Measurements from ENCODE around the gene C20orf202.

Gene C20orf202

DNA sequence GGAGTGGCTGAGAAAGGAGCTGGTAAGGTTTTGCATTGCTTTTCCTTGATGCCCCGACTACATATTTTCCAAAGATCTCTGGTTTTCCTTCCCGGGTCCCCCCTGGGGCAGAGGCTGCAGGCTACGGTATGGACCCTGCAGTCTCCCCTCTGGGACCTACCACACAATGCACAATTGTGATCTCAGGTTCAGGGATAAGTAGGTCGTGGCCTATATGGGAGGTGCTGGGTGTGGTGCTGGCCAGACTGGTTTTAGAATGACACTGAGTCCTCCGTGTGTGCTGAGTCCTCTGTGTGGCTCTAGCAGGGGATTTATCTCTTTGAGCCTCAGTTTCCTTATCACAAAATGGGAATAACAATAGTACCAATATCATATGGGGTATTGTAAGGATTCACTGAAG is 376 bp downstream of the C20orf202 start:
- TF ChIP-seq POLR2AphosphoS5 (IDR thresholded peaks at IDR 0.05; ENCODE audit: low read depth, low read length) (no peak), POLR2A (IDR thresholded peaks at IDR 0.05; ENCODE audit: low read depth, low read length) (no peak), TAF1 (IDR thresholded peaks at IDR 0.05; ENCODE audit: low read depth, low read length) (no peak), PAX5 (IDR thresholded peaks at IDR 0.05; ENCODE audit: insufficient read depth, low read length, severe bottlenecking) (no peak), SPI1 (IDR thresholded peaks at IDR 0.05; ENCODE audit: low read depth, low read length) (no peak), POU2F2 (IDR thresholded peaks at IDR 0.05; ENCODE audit: low read depth, low read length) (no peak)
- FAIRE-seq (no peak), DNase-seq (ENCODE audit: insufficient read length, low spot score) (no peak)

DNA sequence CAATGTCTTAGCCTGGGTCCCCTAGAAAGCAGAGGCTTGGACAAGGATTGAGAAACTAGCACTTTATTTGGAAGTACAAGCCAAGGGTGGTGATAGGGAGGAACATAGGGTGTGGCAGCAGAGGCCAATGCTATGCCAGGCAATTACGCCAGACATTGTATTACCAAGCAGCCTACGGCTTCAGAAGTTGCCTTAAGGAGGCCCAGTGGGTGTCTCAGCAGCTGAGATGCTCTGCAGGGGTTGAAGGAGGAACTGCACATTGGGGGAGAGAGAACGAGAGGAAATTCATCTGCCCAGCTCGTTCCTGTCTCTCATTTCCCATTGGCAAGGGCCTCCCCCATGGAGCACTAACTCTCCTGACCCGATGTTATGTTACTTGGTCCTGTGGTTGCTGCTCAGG is 859 bp downstream of the C20orf202 start:
- DNase-seq (ENCODE audit: insufficient read length, low spot score) (no peak), FAIRE-seq (no peak)
- TF ChIP-seq PAX5 (IDR thresholded peaks at IDR 0.05; ENCODE audit: insufficient read depth, low read length, severe bottlenecking), result no peak
- no peak for TF ChIP-seq SPI1 (IDR thresholded peaks at IDR 0.05; ENCODE audit: low read depth, low read length)
- no peak for TF ChIP-seq POLR2AphosphoS5 (IDR thresholded peaks at IDR 0.05; ENCODE audit: low read depth, low read length)
- no peak for TF ChIP-seq TAF1 (IDR thresholded peaks at IDR 0.05; ENCODE audit: low read depth, low read length)

DNA sequence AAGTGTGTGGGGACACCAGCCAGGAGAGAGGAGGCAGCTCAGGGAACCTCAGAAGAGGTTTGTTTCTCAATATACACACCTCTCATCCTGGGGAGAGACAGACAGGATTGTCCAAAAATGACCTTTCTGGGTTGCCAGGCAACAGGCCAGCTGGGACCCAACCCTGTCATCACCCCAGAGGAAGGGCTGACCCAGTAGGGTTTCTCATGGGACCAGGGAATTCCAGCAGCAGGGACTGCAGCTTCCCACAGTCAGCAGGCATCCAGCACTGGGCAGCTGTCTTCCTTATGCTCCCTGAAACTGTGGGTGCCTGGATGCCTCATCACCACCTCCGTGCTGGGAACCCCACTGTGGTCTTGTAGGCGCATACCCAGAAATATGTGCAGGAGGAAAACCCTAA is 1.3 kb downstream of the C20orf202 start:
- TF ChIP-seq POU2F2 (IDR thresholded peaks at IDR 0.05; ENCODE audit: low read depth, low read length), result no peak
- no peak for TF ChIP-seq TAF1 (IDR thresholded peaks at IDR 0.05; ENCODE audit: low read depth, low read length)
- no peak for DNase-seq (ENCODE audit: insufficient read length, low spot score)
- FAIRE-seq, result no peak

DNA sequence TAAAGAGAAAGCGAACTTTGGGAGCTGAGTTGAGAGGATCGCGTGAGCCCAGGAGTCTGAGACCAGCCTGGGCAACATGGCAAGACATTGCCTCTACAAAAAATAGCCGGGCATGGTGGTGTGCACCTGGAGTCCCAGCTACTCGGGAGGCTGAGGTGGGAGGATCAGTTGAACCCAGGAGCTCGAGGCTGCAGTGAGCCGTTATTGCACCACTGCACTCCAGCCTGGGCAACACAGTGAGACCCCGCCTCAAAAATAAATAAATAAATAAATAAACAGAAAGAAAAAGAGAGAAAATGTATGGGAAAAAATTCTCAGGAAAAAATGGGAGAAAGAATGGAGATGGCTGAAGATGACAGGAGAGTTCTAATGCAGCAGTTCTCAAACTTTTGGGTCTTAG is 2.5 kb downstream of the C20orf202 start:
- TF ChIP-seq POLR2A (IDR thresholded peaks at IDR 0.05; ENCODE audit: low read depth, low read length), result no peak
- TF ChIP-seq SPI1 (IDR thresholded peaks at IDR 0.05; ENCODE audit: low read depth, low read length), result no peak
- TF ChIP-seq POLR2AphosphoS5 (IDR thresholded peaks at IDR 0.05; ENCODE audit: low read depth, low read length), result no peak
- TF ChIP-seq TAF1 (IDR thresholded peaks at IDR 0.05; ENCODE audit: low read depth, low read length), result no peak
- no peak for TF ChIP-seq PAX5 (IDR thresholded peaks at IDR 0.05; ENCODE audit: insufficient read depth, low read length, severe bottlenecking)
- no peak for TF ChIP-seq POU2F2 (IDR thresholded peaks at IDR 0.05; ENCODE audit: low read depth, low read length)
- DNase-seq (ENCODE audit: insufficient read length, low spot score) (no peak), FAIRE-seq (no peak)

DNA sequence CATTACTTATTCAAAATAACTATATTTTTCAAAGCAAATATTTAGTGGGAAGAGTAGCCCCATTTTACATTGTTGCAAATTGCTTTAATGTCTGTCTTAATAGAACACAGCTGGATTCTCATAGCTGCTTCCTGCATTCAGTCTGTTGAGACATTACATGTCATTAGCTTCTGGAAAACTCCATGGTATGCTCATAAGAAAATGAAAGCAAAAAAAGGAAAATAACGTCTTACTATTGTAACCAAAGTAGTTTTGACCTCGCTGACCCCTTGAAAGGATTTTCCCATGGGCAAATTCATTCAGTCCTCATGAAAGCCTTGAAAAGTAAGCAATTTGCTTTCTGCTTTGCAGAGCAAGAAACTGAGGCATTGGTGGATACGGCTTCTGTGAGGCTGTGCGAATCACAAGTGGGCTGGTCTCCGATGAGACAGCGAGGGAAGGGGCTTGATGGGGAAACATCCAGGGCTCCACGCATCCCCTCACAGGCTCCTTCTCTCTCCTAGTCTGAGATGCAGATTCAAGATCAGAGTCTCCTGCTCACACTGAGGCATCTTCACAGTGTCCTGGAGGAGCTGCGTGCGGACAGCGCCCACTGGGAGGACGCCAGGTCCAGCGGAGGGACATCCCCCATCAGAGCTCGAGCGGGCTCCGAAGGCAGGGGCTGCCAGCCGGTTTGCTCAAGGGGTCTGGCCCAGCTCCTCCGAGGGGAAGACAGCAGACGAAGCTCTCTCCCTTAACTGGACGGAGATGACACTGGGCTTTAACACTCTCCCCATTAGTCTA is 3.3 kb downstream of the C20orf202 start:
- DNase-seq (ENCODE audit: insufficient read length, low spot score) (no peak), FAIRE-seq (no peak)
- TF ChIP-seq TAF1 (IDR thresholded peaks at IDR 0.05; ENCODE audit: low read depth, low read length) (no peak), PAX5 (IDR thresholded peaks at IDR 0.05; ENCODE audit: insufficient read depth, low read length, severe bottlenecking) (no peak), POU2F2 (IDR thresholded peaks at IDR 0.05; ENCODE audit: low read depth, low read length) (no peak), POLR2AphosphoS5 (IDR thresholded peaks at IDR 0.05; ENCODE audit: low read depth, low read length) (no peak), POLR2A (IDR thresholded peaks at IDR 0.05; ENCODE audit: low read depth, low read length) (no peak), SPI1 (IDR thresholded peaks at IDR 0.05; ENCODE audit: low read depth, low read length) (no peak)

DNA sequence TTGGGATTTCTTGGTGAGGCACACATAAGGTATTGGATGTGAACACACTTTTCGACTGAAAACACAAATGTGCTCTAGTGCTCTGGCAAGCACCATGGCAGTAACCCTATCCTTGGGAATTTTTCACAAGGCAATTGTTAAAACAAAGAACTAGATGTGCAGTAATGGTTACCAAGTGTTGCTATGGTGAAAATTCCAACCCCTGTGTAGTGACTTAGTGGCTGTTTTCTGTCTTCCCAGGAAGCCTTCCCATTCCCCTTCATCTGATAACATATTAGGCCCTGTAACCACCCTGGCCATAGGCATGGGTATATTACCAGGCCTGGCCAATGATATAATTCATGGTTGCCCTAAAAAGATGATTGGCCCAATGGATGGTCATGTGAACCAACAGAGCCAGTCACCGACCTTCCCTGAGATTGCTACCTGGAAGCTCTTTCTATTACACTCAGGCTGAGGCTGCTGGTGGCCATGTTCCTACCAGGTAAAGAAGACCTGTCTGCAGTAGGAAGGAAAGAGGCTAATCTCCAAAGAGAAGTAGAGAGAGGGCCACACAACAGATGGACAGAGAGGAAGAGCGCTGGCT is 4.1 kb downstream of the C20orf202 start:
- FAIRE-seq (no peak), DNase-seq (ENCODE audit: insufficient read length, low spot score) (no peak)
- no peak for TF ChIP-seq SPI1 (IDR thresholded peaks at IDR 0.05; ENCODE audit: low read depth, low read length)
- no peak for TF ChIP-seq POU2F2 (IDR thresholded peaks at IDR 0.05; ENCODE audit: low read depth, low read length)
- no peak for TF ChIP-seq POLR2A (IDR thresholded peaks at IDR 0.05; ENCODE audit: low read depth, low read length)
- TF ChIP-seq PAX5 (IDR thresholded peaks at IDR 0.05; ENCODE audit: insufficient read depth, low read length, severe bottlenecking), result no peak
- TF ChIP-seq TAF1 (IDR thresholded peaks at IDR 0.05; ENCODE audit: low read depth, low read length), result no peak
- TF ChIP-seq POLR2AphosphoS5 (IDR thresholded peaks at IDR 0.05; ENCODE audit: low read depth, low read length), result no peak

DNA sequence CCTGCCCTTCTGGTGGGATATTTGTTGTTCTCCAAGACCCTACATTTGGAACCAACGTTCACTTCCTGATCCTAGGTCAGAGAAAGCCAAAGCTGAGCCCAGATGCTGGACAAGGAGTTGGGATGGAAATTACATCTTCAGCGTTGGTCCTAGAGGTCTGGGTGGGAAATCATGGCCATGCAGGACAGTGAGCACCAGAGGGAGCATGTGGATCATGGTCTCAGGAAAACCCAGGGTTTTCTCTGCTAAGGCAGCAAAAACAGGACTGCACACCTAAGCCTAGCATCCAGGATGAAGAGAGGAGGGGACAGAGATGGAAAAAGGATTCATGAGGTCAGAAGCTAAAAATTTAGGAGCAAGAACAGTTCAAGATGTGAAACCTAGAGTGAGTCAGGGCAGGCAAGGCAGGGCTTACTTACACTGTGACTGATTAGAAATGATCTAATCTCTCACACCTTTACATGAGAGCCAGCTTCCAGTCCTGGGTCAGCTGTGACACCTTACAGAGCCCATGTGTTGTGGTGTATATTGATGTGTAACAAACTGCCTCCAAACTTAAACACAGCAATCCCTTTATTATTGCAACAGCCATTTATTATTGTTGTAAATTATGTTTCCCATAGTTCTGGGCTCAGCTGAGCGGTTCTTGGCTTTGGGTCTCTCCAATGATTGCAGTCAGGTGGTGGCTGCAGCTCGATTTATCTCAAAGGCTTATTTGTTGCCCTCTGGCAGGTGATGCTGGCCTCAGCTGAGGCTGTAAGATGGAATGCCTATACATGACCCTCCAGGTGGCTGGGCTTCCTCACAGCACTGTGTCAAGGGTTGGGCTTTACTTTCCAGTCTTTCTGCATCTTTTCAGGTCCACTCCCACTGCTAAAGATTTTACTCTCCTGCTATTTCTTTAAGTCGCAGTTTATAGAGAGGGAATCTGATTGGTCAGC is 6.5 kb downstream of the C20orf202 start:
- DNase-seq (ENCODE audit: insufficient read length, low spot score) (no peak), FAIRE-seq (no peak)

DNA sequence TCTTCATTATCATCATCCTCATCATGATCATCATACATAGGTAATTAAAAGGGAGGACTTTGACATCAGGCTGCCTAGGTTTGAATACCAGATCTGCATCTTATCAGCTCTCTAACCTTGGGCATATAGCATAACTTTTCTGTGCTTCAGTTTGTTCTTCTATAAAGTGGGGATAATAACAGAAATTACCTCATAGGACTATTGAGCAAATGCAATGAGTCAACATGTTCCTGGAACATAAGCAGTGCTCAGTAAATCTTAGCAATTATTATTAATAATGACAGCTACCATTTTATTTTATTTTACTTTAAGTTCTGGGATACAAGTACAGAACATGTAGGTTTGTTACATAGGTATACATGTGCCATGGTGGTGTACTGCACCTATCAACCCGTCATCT is 7.2 kb downstream of the C20orf202 start:
- FAIRE-seq, result no peak
- no peak for DNase-seq (ENCODE audit: insufficient read length, low spot score)
- TF ChIP-seq TAF1 (IDR thresholded peaks at IDR 0.05; ENCODE audit: low read depth, low read length) (no peak), POLR2A (IDR thresholded peaks at IDR 0.05; ENCODE audit: low read depth, low read length) (no peak), SPI1 (IDR thresholded peaks at IDR 0.05; ENCODE audit: low read depth, low read length) (no peak), PAX5 (IDR thresholded peaks at IDR 0.05; ENCODE audit: insufficient read depth, low read length, severe bottlenecking) (no peak), POLR2AphosphoS5 (IDR thresholded peaks at IDR 0.05; ENCODE audit: low read depth, low read length) (no peak), POU2F2 (IDR thresholded peaks at IDR 0.05; ENCODE audit: low read depth, low read length) (no peak)

More for the DNA sequence above, 6.5 kb downstream of the C20orf202 start:
- TF ChIP-seq PAX5 (IDR thresholded peaks at IDR 0.05; ENCODE audit: insufficient read depth, low read length, severe bottlenecking), result no peak
- TF ChIP-seq POLR2AphosphoS5 (IDR thresholded peaks at IDR 0.05; ENCODE audit: low read depth, low read length), result no peak
- no peak for TF ChIP-seq POU2F2 (IDR thresholded peaks at IDR 0.05; ENCODE audit: low read depth, low read length)
- TF ChIP-seq POLR2A (IDR thresholded peaks at IDR 0.05; ENCODE audit: low read depth, low read length), result no peak
- no peak for TF ChIP-seq TAF1 (IDR thresholded peaks at IDR 0.05; ENCODE audit: low read depth, low read length)
- no peak for TF ChIP-seq SPI1 (IDR thresholded peaks at IDR 0.05; ENCODE audit: low read depth, low read length)

DNA sequence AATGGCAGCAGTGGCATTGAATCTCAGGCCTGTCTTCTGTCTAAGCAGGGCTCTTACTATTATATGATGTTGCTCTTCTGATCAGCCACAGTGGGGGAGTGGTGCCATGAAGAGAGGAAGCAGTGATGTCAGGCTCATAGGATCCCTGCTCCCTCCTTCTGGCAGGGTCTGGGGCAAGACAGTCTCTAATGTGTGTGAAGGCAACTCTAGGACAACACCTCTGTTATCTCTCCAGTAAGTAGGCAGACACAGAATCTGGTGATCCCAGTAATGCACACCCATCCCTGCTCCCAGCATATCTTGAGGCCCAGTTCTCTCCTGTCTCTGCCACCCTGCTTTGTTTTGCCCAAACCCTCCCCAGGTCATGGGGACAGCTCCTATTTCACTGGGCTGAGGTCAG is 8.8 kb downstream of the C20orf202 start:
- TF ChIP-seq TAF1 (IDR thresholded peaks at IDR 0.05; ENCODE audit: low read depth, low read length) (no peak), POLR2AphosphoS5 (IDR thresholded peaks at IDR 0.05; ENCODE audit: low read depth, low read length) (no peak), PAX5 (IDR thresholded peaks at IDR 0.05; ENCODE audit: insufficient read depth, low read length, severe bottlenecking) (no peak), POLR2A (IDR thresholded peaks at IDR 0.05; ENCODE audit: low read depth, low read length) (no peak), POU2F2 (IDR thresholded peaks at IDR 0.05; ENCODE audit: low read depth, low read length) (no peak), SPI1 (IDR thresholded peaks at IDR 0.05; ENCODE audit: low read depth, low read length) (no peak)
- DNase-seq (ENCODE audit: insufficient read length, low spot score), result no peak
- no peak for FAIRE-seq
